ENCODE data around the gene SHISA9.

- TF ChIP-seq CTCF (IDR thresholded peaks at IDR 0.05) (no peak), EZH2 (IDR thresholded peaks at IDR 0.05; ENCODE audit: borderline replicate concordance, insufficient read depth, low read depth, low read length, poor library complexity, severe bottlenecking) (no peak)
Measured at GRCh38 chr16:13176711-13177110, 275.3 kb downstream of the SHISA9 start.
